HepG2 (cell line): Measurements from ENCODE around the gene CCDC73. TPM values are rescaled to one million over a fixed set of nuclear protein-coding genes. Genes with fewer than 3 reads are reported as not detected.
"Not testable (repeated sequence)": the region's sequence is repeated elsewhere in the genome, so short reads cannot be mapped to it uniquely, and the experiment has no call there.

Source experiments
- ATAC-seq: fragments of 200-7000 bp; cut with Tn5 transposase; 3 replicates; pipeline ENCODE4 v1.9.1; 2020; ENCODE audit warnings: mild to moderate bottlenecking, moderate library complexity
- BruUV-seq: library from RNA; stranded (reverse); fragments of 400-500 nt; replicated peaks from 2 replicates; lab custom pipeline; 2021; lab: Mats Ljungman, UMichigan
- CTCF ChIA-PET: fragments of 300-600 bp; formaldehyde crosslinking; extraction: SDS; loops from one replicate; lab custom pipeline; 2021; ENCODE audit warnings: low total read pairs, inconsistent platforms, low intra/inter-chr PET ratio; lab: Yijun Ruan, JAX
- POLR2A ChIA-PET: fragments of 350-600 bp; sonication (Branson Sonifier 250); formaldehyde crosslinking; loops from one replicate; lab custom pipeline; 2020; ENCODE audit warnings: antibody characterized with exemption, inconsistent platforms; lab: Yijun Ruan, JAX
- DNase-seq: peaks from one replicate; pipeline ENCODE4 v3.0.0-alpha.2; 2015; ENCODE audit warnings: low spot score
- FAIRE-seq: peaks from 3 replicates; lab custom pipeline; 2011; peaks lifted over from hg19 to GRCh38; lab: Jason Lieb, UNC
- H2AFZ ChIP-seq: one replicate; pipeline ENCODE4 v1.6.1; 2011; ENCODE audit warnings: low read length, inconsistent platforms
- H3K27ac ChIP-seq: fragments of 300-600 bp; 3 replicates; pipeline ENCODE4 v1.8.0; 2011; ENCODE audit warnings: mixed run types, mild to moderate bottlenecking, mixed read lengths, low read length, inconsistent platforms; ENCODE audit not compliant: insufficient read depth; ENCODE audit errors: extremely low read length
- H3K27me3 ChIP-seq, 2 experiments: fragments of 200-600 bp in 1 of 2; 2 replicates in 1 of 2; 3 replicates in 1 of 2; pipeline versions ENCODE4 v1.6.0 to v1.8.0; 2011; ENCODE audit warnings: low read length in 2 of 2, mild to moderate bottlenecking in 2 of 2, moderate library complexity in 2 of 2, inconsistent platforms in 1 of 2; ENCODE audit not compliant: insufficient read depth in 2 of 2, control insufficient read depth in 1 of 2
- H3K36me3 ChIP-seq, 2 experiments: fragments of 200-600 bp in 1 of 2; replicated peaks in 1 of 2; 2 replicates in 1 of 2; 3 replicates in 1 of 2; pipeline versions ENCODE4 v1.5.1 to v1.8.0; 2011; ENCODE audit warnings: low read length in 2 of 2, inconsistent platforms in 1 of 2; ENCODE audit not compliant: insufficient read depth in 2 of 2, control insufficient read depth in 1 of 2
- H3K4me1 ChIP-seq: 2 replicates; pipeline ENCODE4 v1.5.1; 2012; ENCODE audit warnings: low read length, inconsistent platforms; ENCODE audit not compliant: insufficient read depth
- H3K4me2 ChIP-seq: 2 replicates; pipeline ENCODE4 v1.6.0; 2011; ENCODE audit warnings: low read depth, low read length, inconsistent platforms
- H3K4me3 ChIP-seq, 3 experiments: fragments of 200-600 bp in 1 of 3; sonication (generic), shearing (Covaris generic) in 1 of 3; replicated peaks in 1 of 3; 2 replicates each; pipeline ENCODE4 v1.5.1; 2011 to 2016; ENCODE audit warnings: low read length in 3 of 3, inconsistent platforms in 2 of 3, low read depth in 2 of 3, mild to moderate bottlenecking in 2 of 3, control low read depth in 1 of 3, mixed read lengths in 1 of 3; ENCODE audit not compliant: insufficient read depth in 1 of 3
- H3K79me2 ChIP-seq: one replicate; pipeline ENCODE4 v1.6.1; 2011; ENCODE audit warnings: low read length, inconsistent platforms; ENCODE audit not compliant: insufficient read depth
- H3K9ac ChIP-seq: 2 replicates; pipeline ENCODE4 v1.6.0; 2011; ENCODE audit warnings: mild to moderate bottlenecking, low read depth, low read length, inconsistent platforms; ENCODE audit not compliant: insufficient read depth
- H3K9me3 ChIP-seq: 2 replicates; pipeline ENCODE4 v1.5.1; 2012; ENCODE audit warnings: mild to moderate bottlenecking, low read length
- H4K20me1 ChIP-seq: 2 replicates; pipeline ENCODE4 v1.6.0; 2011; ENCODE audit warnings: inconsistent platforms, mild to moderate bottlenecking, low read length, moderate library complexity; ENCODE audit not compliant: insufficient read depth
- MAFK ChIP-seq, 2 experiments: IDR thresholded peaks in 1 of 2; conservative IDR thresholded peaks in 1 of 2; 2 replicates each; pipeline ENCODE4 v1.6.1; 2011; ENCODE audit warnings: improper control_type of control experiment in 2 of 2, low read length in 2 of 2
- NFE2L2 ChIP-seq: fragments of 150-350 bp; IDR thresholded peaks from 2 replicates; pipeline ENCODE4 v1.6.1; 2014; ENCODE audit warnings: low read length
- RAD51 ChIP-seq: fragments of 450-650 bp; IDR thresholded peaks from 2 replicates; pipeline ENCODE4 v1.6.1; 2016; ENCODE audit warnings: borderline replicate concordance
- SAFB2 ChIP-seq: sonication (generic); formaldehyde crosslinking; IDR thresholded peaks from 2 replicates; pipeline ENCODE4 v1.5.1; 2020; ENCODE audit warnings: missing genetic modification reagents, low read depth, mild to moderate bottlenecking, borderline replicate concordance
- TBX2 ChIP-seq: sonication (generic); formaldehyde crosslinking; IDR thresholded peaks from 2 replicates; pipeline ENCODE4 v1.5.0; 2020; ENCODE audit warnings: missing genetic modification reagents, mild to moderate bottlenecking, borderline replicate concordance
- ZNF792 ChIP-seq: IDR thresholded peaks from 2 replicates; pipeline ENCODE4 v1.6.1; 2016
- WGBS: methylation state at CpG from one replicate; pipeline ENCODE4 v1.1.6; 2017; ENCODE audit warnings: low lambda C conversion rate; 5-methylcytosine and 5-hydroxymethylcytosine counted together
- in situ Hi-C: cut with HindIII; loops from 2 replicates; pipeline ENCODE4 v1.10.0; 2017; ENCODE audit warnings: low pct_unique_long_range_greater_than_20kb; ENCODE audit not compliant: extremely low pct_ligation_motif_present
- intact Hi-C: fragments of 100-400 bp; cut with micrococcal nuclease; formaldehyde crosslinking; loops from one replicate; pipeline ENCODE4 v1.10.0; 2022; ENCODE audit not compliant: unreplicated experiment
- polyA plus RNA-seq, 8 experiments: library from polyadenylated mRNA; depleted of rRNA in 3 of 8; stranded (reverse) in 7 of 8; unstranded in 1 of 8; fragments of >200 nt; fragmentation: Illumina TruSeq in 4 of 8; extraction: Trizol in 4 of 8; gene quantifications; 2 replicates each; pipeline versions ENCODE4 v1.2.1 to v1.2.3, GENCODE V29; 2011 to 2016; ENCODE audit warnings: low read depth in 4 of 8, missing spikeins in 1 of 8, mixed read lengths in 1 of 8; ENCODE audit not compliant: insufficient read depth in 1 of 8
- total RNA-seq, 5 experiments: library from RNA; depleted of rRNA; stranded (reverse); fragments of >200 nt; fragmentation: Illumina TruSeq; extraction: Trizol; gene quantifications; 2 replicates each; pipeline ENCODE4 v1.2.3, GENCODE V29; 2016; ENCODE audit warnings: low read depth in 1 of 5
- TF ChIP-seq, protein P1 (sequence below): IDR thresholded peaks from 2 replicates; pipeline ENCODE4 v1.6.1; 2012; ENCODE audit warnings: low read depth, low read length, improper control_type of control experiment
- TF ChIP-seq, protein P2 (sequence below): sonication (generic); formaldehyde crosslinking; IDR thresholded peaks from 2 replicates; pipeline ENCODE4 v1.5.1; 2020; ENCODE audit warnings: mild to moderate bottlenecking, missing genetic modification reagents, borderline replicate concordance

CCDC73 gene
- total and polyA plus RNA-seq, 2 of the 13 experiments (the other 11 are each of a cell fraction or from before 2014, with no cell fraction given): 0.01 to 0.11 TPM

DNA sequence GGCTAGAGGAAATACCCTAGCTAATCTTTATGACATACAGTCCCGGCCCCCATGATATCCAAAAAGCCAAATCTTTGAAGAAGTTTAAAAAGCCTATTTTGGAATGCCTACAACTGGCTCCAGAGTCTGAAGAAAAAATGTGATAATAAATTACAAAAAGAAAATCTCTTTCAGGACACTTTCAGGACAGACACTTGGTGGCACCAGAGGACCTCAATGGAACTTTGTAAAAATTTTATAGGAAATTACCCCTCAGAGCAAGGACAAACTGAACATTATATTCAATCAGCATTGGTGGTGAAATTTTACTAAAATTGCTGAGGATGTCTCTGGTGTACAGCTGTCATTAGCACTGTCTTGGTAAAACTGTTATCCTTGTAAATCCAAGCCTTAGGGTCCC, 81.0 kb downstream of the CCDC73 start (continued):
- TF ChIP-seq TBX2: no peak

GRCh38 chr11:32708978-32709377, 85.5 kb downstream of the CCDC73 start:
- H3K9ac ChIP-seq, FAIRE-seq, H3K36me3 ChIP-seq, H3K4me2 ChIP-seq, BruUV-seq, H2AFZ ChIP-seq, DNase-seq, ATAC-seq, H3K27me3 ChIP-seq, H3K9me3 ChIP-seq, intact Hi-C loops, CTCF ChIA-PET, H3K27ac ChIP-seq, H4K20me1 ChIP-seq, H3K79me2 ChIP-seq, in situ Hi-C loops, H3K4me3 ChIP-seq, POLR2A ChIA-PET: not testable (repeated sequence)
- TF ChIP-seq RAD51: peak; percentile 77; the same call in 1 of the 2 replicates
- peaks cover 13% of the 10 kb centered on the region for H3K4me1 ChIP-seq
- WGBS: 55% methylated on average over 3 of the region's 3 CpGs

GRCh38 chr11:32706985-32707741, 87.3 kb downstream of the CCDC73 start:
- peaks cover 13% of the 10 kb centered on the region for H3K4me1 ChIP-seq
- no TSS peak for BruUV-seq
- H3K36me3 ChIP-seq: no peaks in the 10 kb centered on the region
- POLR2A ChIA-PET: no interaction called here
- under 1% methylated on average over 7 of the region's 7 CpGs for WGBS
- peak; percentile 37 for DNase-seq
- H3K4me3 ChIP-seq: no peak overlapping the region
- no peak overlapping the region for H3K9ac ChIP-seq
- no peak overlapping the region for H2AFZ ChIP-seq
- no peak for FAIRE-seq
- no peaks in the 10 kb centered on the region for H4K20me1 ChIP-seq
- in situ Hi-C loops (no loop called here), intact Hi-C loops (no loop called here)
- H3K4me2 ChIP-seq: no peak overlapping the region
- no peak overlapping the region for H3K27ac ChIP-seq
- peaks cover 8% of the 10 kb centered on the region; the same call in 1 of the 2 replicates for H3K9me3 ChIP-seq
- peak; percentile 54; the same call in 2 of the 3 replicates for ATAC-seq
- no peaks in the 10 kb centered on the region for H3K79me2 ChIP-seq
- H3K27me3 ChIP-seq: no peaks in the 10 kb centered on the region; a peak in 1 of 5 replicates
- CTCF ChIA-PET: no interaction called here
- TF ChIP-seq SAFB2 (CRISPR knock-in tag) (no peak), NFE2L2 (peak; percentile 77), MAFK (conservative IDR thresholded peaks at IDR 0.05 in 1 of 2, IDR thresholded peaks at IDR 0.05 in 1 of 2; ENCODE audit: low read length in 2 of 2) (peak; percentile 56 to 61), ZNF792 (CRISPR knock-in tag) (no peak)
- TF ChIP-seq, protein P1, sequence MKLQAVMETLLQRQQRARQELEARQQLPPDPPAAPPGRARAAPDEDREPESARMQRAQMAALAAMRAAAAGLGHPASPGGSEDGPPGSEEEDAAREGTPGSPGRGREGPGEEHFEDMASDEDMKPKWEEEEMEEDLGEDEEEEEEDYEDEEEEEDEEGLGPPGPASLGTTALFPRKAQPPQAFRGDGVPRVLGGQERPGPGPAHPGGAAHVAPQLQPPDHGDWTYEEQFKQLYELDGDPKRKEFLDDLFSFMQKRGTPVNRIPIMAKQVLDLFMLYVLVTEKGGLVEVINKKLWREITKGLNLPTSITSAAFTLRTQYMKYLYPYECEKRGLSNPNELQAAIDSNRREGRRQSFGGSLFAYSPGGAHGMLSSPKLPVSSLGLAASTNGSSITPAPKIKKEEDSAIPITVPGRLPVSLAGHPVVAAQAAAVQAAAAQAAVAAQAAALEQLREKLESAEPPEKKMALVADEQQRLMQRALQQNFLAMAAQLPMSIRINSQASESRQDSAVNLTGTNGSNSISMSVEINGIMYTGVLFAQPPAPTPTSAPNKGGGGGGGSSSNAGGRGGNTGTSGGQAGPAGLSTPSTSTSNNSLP: peak; percentile 70
- TF ChIP-seq, protein P2, sequence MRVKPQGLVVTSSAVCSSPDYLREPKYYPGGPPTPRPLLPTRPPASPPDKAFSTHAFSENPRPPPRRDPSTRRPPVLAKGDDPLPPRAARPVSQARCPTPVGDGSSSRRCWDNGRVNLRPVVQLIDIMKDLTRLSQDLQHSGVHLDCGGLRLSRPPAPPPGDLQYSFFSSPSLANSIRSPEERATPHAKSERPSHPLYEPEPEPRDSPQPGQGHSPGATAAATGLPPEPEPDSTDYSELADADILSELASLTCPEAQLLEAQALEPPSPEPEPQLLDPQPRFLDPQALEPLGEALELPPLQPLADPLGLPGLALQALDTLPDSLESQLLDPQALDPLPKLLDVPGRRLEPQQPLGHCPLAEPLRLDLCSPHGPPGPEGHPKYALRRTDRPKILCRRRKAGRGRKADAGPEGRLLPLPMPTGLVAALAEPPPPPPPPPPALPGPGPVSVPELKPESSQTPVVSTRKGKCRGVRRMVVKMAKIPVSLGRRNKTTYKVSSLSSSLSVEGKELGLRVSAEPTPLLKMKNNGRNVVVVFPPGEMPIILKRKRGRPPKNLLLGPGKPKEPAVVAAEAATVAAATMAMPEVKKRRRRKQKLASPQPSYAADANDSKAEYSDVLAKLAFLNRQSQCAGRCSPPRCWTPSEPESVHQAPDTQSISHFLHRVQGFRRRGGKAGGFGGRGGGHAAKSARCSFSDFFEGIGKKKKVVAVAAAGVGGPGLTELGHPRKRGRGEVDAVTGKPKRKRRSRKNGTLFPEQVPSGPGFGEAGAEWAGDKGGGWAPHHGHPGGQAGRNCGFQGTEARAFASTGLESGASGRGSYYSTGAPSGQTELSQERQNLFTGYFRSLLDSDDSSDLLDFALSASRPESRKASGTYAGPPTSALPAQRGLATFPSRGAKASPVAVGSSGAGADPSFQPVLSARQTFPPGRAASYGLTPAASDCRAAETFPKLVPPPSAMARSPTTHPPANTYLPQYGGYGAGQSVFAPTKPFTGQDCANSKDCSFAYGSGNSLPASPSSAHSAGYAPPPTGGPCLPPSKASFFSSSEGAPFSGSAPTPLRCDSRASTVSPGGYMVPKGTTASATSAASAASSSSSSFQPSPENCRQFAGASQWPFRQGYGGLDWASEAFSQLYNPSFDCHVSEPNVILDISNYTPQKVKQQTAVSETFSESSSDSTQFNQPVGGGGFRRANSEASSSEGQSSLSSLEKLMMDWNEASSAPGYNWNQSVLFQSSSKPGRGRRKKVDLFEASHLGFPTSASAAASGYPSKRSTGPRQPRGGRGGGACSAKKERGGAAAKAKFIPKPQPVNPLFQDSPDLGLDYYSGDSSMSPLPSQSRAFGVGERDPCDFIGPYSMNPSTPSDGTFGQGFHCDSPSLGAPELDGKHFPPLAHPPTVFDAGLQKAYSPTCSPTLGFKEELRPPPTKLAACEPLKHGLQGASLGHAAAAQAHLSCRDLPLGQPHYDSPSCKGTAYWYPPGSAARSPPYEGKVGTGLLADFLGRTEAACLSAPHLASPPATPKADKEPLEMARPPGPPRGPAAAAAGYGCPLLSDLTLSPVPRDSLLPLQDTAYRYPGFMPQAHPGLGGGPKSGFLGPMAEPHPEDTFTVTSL (CRISPR knock-in tag): peak; percentile 15; the same call in 1 of the 2 replicates
